HG02763 (cell line): Measurements from ENCODE around the gene CALCOCO2.
"Not testable (repeated sequence)": the region's sequence is repeated elsewhere in the genome, so short reads cannot be mapped to it uniquely, and the experiment has no call there.

Experiments used
- ATAC-seq: cut with Tn5 transposase; IDR thresholded peaks from one replicate; pipeline ENCODE4 v1.9.1; 2021; ENCODE audit warnings: mild to moderate bottlenecking, moderate library complexity; ENCODE audit not compliant: unreplicated experiment

CALCOCO2 gene

GRCh38 chr17:48830840-48831548, at the start of gene CALCOCO2:
Gene CALCOCO2 (plus strand): TSS chr17:48831035. CDS start chr17:48841708, 10,673 bp downstream.
- peak; percentile 76 for ATAC-seq

GRCh38 chr17:48787828-48788227, 43.0 kb upstream of the CALCOCO2 start:
- no peak for ATAC-seq

- ATAC-seq, result no peak
These were observed 40.2 kb upstream of the CALCOCO2 start for GRCh38 chr17:48790607-48791127.

GRCh38 chr17:48791128-48792032, 39.5 kb upstream of the CALCOCO2 start:
- no peak for ATAC-seq

GRCh38 chr17:48792033-48792798, 38.6 kb upstream of the CALCOCO2 start:
- ATAC-seq, result no peak

GRCh38 chr17:48795444-48796162, 35.2 kb upstream of the CALCOCO2 start:
- no peak for ATAC-seq

GRCh38 chr17:48796163-48796522, 34.7 kb upstream of the CALCOCO2 start:
- ATAC-seq, result not testable (repeated sequence)

- no peak for ATAC-seq
These were observed 31.6 kb upstream of the CALCOCO2 start for GRCh38 chr17:48799069-48799723.

- no peak for ATAC-seq
These were observed 30.1 kb upstream of the CALCOCO2 start for GRCh38 chr17:48800626-48801217.

- ATAC-seq, result no peak
These were observed 25.9 kb upstream of the CALCOCO2 start for GRCh38 chr17:48804936-48805411.

- no peak for ATAC-seq
These were observed 21.7 kb upstream of the CALCOCO2 start for GRCh38 chr17:48809182-48809581.

- ATAC-seq, result no peak
These were observed 18.8 kb upstream of the CALCOCO2 start for GRCh38 chr17:48812001-48812400.

GRCh38 chr17:48814504-48814903, 16.3 kb upstream of the CALCOCO2 start:
- ATAC-seq, result no peak

GRCh38 chr17:48815311-48815710, 15.5 kb upstream of the CALCOCO2 start:
- ATAC-seq, result no peak

GRCh38 chr17:48816438-48816773, 14.4 kb upstream of the CALCOCO2 start:
- no peak for ATAC-seq

GRCh38 chr17:48816774-48817590, 13.9 kb upstream of the CALCOCO2 start, which contains the start of gene TTLL6:
Gene TTLL6 (minus strand): TSS chr17:48817229. CDS start chr17:48817072, 157 bp downstream.
- ATAC-seq, result peak; percentile 81

- no peak for ATAC-seq
These were observed 12.4 kb upstream of the CALCOCO2 start for GRCh38 chr17:48818361-48818841.

GRCh38 chr17:48819466-48819865, 11.4 kb upstream of the CALCOCO2 start:
- ATAC-seq, result no peak
